ENCODE measurements around the gene SEMA6A. TPM values are rescaled to one million over a fixed set of nuclear protein-coding genes. Genes with fewer than 3 reads are reported as not detected.

SEMA6A gene
- total and polyA plus RNA-seq, 4 donors: 3.4 to 31.6 (median 12.0) TPM

DNA sequence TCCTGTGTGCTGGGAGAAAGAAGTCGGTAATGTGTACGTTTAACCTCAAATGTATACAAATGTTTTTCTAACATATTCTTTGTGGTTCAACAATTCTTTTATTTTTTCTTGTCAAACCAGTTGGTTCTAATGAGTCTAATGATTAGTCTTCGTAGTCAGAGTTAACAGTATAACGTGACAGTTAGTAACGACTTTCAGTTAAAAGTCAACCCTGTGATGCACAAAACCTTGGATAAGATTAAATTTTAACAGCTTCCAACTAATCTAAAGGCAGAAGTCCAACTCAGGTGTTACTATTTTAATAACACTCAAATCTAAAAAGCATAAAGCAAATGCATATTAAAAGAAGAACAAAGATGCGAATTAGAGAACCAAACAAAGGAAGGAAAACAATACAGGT, 47.0 kb downstream of the SEMA6A start:
- Histone ChIP-seq H3K4me1 (ENCODE audit: control insufficient read depth in 5 of 5, insufficient read depth in 5 of 5, low read length in 5 of 5) (peaks cover 3 to 24% (median 12%) of the 10 kb centered on the region in 5 donors), H3K4me3 (no peak overlapping the region), H3K9ac (ENCODE audit: insufficient read depth in 1 of 2, low read length in 2 of 2) (no peak overlapping the region), H3K9me3 (ENCODE audit: control insufficient read depth in 4 of 4, insufficient read depth in 3 of 4, low read length in 3 of 4) (no peaks in the 10 kb centered on the region), H3K36me3 (ENCODE audit: control insufficient read depth in 4 of 4, insufficient read depth in 4 of 4, low read length in 4 of 4) (no peaks in the 10 kb centered on the region), H3K27ac (ENCODE audit: low read depth in 1 of 2, low read length in 1 of 2) (no peak overlapping the region), H3K27me3 (ENCODE audit: control insufficient read depth in 3 of 3, insufficient read depth in 3 of 3, low read length in 2 of 3) (no peaks in the 10 kb centered on the region)
- DNase-seq (no peak), ATAC-seq (ENCODE audit: insufficient read depth, low FRiP score) (no peak)
- 79 to 84% methylated on average over 6 of the region's 6 CpGs for WGBS, 2 donors
- TF ChIP-seq, protein P1, sequence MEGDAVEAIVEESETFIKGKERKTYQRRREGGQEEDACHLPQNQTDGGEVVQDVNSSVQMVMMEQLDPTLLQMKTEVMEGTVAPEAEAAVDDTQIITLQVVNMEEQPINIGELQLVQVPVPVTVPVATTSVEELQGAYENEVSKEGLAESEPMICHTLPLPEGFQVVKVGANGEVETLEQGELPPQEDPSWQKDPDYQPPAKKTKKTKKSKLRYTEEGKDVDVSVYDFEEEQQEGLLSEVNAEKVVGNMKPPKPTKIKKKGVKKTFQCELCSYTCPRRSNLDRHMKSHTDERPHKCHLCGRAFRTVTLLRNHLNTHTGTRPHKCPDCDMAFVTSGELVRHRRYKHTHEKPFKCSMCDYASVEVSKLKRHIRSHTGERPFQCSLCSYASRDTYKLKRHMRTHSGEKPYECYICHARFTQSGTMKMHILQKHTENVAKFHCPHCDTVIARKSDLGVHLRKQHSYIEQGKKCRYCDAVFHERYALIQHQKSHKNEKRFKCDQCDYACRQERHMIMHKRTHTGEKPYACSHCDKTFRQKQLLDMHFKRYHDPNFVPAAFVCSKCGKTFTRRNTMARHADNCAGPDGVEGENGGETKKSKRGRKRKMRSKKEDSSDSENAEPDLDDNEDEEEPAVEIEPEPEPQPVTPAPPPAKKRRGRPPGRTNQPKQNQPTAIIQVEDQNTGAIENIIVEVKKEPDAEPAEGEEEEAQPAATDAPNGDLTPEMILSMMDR (IDR thresholded peaks at IDR 0.05; ENCODE audit: control extremely low read depth, extremely low read depth): no peak

DNA sequence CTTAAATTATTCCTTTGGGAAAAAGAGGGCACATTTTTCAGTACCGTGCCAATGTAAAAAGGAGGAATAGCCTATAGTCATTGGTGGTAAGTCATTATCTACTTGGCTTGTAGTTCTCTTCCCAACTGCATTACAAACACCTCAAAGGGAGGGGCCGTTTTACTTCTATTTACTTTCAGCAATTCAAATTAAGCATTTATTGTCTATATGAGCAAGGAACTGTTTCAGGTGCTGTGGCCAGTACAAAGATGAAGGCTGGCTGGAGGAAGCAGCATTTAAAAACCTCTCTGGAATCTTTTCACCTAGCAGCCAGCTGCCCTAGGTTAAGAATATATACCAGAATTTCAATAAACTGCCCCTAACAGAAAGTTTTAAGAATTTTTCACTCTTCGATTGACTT, 48.9 kb downstream of the SEMA6A start:
- H3K4me1 ChIP-seq (ENCODE audit: control insufficient read depth in 5 of 5, insufficient read depth in 5 of 5, low read length in 5 of 5): peaks cover 0 to 21% (median 9%) of the 10 kb centered on the region in 5 donors
- TF ChIP-seq, protein P1 (IDR thresholded peaks at IDR 0.05; ENCODE audit: control extremely low read depth, extremely low read depth): no peak
- no peak overlapping the region for H3K9ac ChIP-seq (ENCODE audit: insufficient read depth in 1 of 2, low read length in 2 of 2)
- DNase-seq (no peak), ATAC-seq (ENCODE audit: insufficient read depth, low FRiP score) (no peak)
- no peaks in the 10 kb centered on the region for H3K36me3 ChIP-seq (ENCODE audit: control insufficient read depth in 4 of 4, insufficient read depth in 4 of 4, low read length in 4 of 4)
- H3K27me3 ChIP-seq (ENCODE audit: control insufficient read depth in 3 of 3, insufficient read depth in 3 of 3, low read length in 2 of 3): no peaks in the 10 kb centered on the region
- 74 to 94% methylated on average over 3 of the region's 3 CpGs for WGBS, 2 donors
- no peak overlapping the region for H3K27ac ChIP-seq (ENCODE audit: low read depth in 1 of 2, low read length in 1 of 2)
- no peaks in the 10 kb centered on the region for H3K9me3 ChIP-seq (ENCODE audit: control insufficient read depth in 4 of 4, insufficient read depth in 3 of 4, low read length in 3 of 4)
- H3K4me3 ChIP-seq: no peak overlapping the region

DNA sequence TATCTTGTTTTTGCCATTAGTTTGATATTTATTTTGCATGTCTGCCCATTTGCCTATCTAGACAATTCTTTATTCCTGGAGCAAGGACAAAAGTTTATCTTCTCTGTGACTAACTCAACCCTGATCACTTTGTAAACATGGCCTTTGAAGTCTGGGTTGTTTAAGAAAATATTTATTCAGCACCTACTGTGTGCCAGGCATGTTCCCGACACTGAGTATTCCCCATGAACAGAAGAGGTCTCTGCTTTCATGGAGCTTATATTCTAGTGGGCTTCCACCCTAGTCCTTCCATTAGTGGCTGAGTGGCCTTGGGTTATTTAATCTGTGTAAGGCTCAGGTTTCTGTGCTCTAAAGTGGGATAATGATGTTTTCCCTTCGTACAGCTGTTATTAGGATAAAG, 49.7 kb downstream of the SEMA6A start:
- no peaks in the 10 kb centered on the region for H3K36me3 ChIP-seq (ENCODE audit: control insufficient read depth in 4 of 4, insufficient read depth in 4 of 4, low read length in 4 of 4)
- H3K27me3 ChIP-seq (ENCODE audit: control insufficient read depth in 3 of 3, insufficient read depth in 3 of 3, low read length in 2 of 3): no peaks in the 10 kb centered on the region
- H3K4me1 ChIP-seq (ENCODE audit: control insufficient read depth in 5 of 5, insufficient read depth in 5 of 5, low read length in 5 of 5): peaks cover 0 to 18% (median 9%) of the 10 kb centered on the region in 5 donors
- ATAC-seq (ENCODE audit: insufficient read depth, low FRiP score): no peak
- no peak overlapping the region for H3K27ac ChIP-seq (ENCODE audit: low read depth in 1 of 2, low read length in 1 of 2)
- WGBS, 2 donors: 76 to 79% methylated on average over 2 of the region's 2 CpGs
- no peak overlapping the region for H3K9ac ChIP-seq (ENCODE audit: insufficient read depth in 1 of 2, low read length in 2 of 2)
- no peak for DNase-seq
- H3K4me3 ChIP-seq: no peak overlapping the region
- no peaks in the 10 kb centered on the region for H3K9me3 ChIP-seq (ENCODE audit: control insufficient read depth in 4 of 4, insufficient read depth in 3 of 4, low read length in 3 of 4)
- TF ChIP-seq, protein P1 (IDR thresholded peaks at IDR 0.05; ENCODE audit: control extremely low read depth, extremely low read depth): no peak
